Measurements from ENCODE around the gene KRTAP4-11. TPM values are rescaled to one million over a fixed set of nuclear protein-coding genes. Genes with fewer than 3 reads are reported as not detected.
"Not testable (repeated sequence)": the region's sequence is repeated elsewhere in the genome, so short reads cannot be mapped to it uniquely, and the experiment has no call there.

Gene KRTAP4-11
- total RNA-seq, 1 donor from 2014 or later = not detected

- Histone ChIP-seq H3K4me3 (no peak within 1 kb of the TSS), H3K36me3 (no peaks in the 10 kb centered on the region), H3K27me3 (no peaks in the 10 kb centered on the region), H3K4me1 (no peaks in the 10 kb centered on the region), H3K27ac (no peak within 1 kb of the TSS), H3K9me3 (no peaks in the 10 kb centered on the region)
- no peak for TF ChIP-seq CTCF (IDR thresholded peaks at IDR 0.05)
- DNase-seq (no peak), ATAC-seq (no peak)
- intact Hi-C loops (cut with DNase I) = no loop called here
Observed at GRCh38 chr17:41101586-41102259, 16.4 kb downstream of the KRTAP4-11 start, which contains the start of gene KRTAP4-16. Gene KRTAP4-16, minus strand, starts transcription at chr17:41102209. Its CDS starts 0 bp downstream, at chr17:41102209.

- ATAC-seq; DNase-seq; H3K4me3 ChIP-seq; H3K27me3 ChIP-seq; H3K36me3 ChIP-seq; H3K9me3 ChIP-seq; H3K27ac ChIP-seq; intact Hi-C loops (cut with DNase I); H3K4me1 ChIP-seq: not testable (repeated sequence)
Observed at GRCh38 chr17:41099682-41100480, 18.3 kb downstream of the KRTAP4-11 start.

GRCh38 chr17:41098481-41098880 lies 19.7 kb downstream of the KRTAP4-11 start:
- no peak for TF ChIP-seq CTCF (IDR thresholded peaks at IDR 0.05)
- ATAC-seq (no peak), DNase-seq (no peak)
- no peak overlapping the region for H3K4me3 ChIP-seq
- H3K9me3 ChIP-seq = no peaks in the 10 kb centered on the region
- H3K27me3 ChIP-seq = no peaks in the 10 kb centered on the region
- no peaks in the 10 kb centered on the region for H3K36me3 ChIP-seq
- no peaks in the 10 kb centered on the region for H3K4me1 ChIP-seq
- intact Hi-C loops (cut with DNase I) = no loop called here
- H3K27ac ChIP-seq = no peak overlapping the region

GRCh38 chr17:41098042-41098441 lies 20.1 kb downstream of the KRTAP4-11 start, which contains the start of gene KRTAP4-8:
Gene KRTAP4-8, minus strand, starts transcription at chr17:41098142. Its CDS starts 58 bp downstream, at chr17:41098084.
- Histone ChIP-seq H3K27ac (no peak within 1 kb of the TSS), H3K9me3 (no peaks in the 10 kb centered on the region), H3K27me3 (no peaks in the 10 kb centered on the region), H3K4me1 (no peaks in the 10 kb centered on the region), H3K4me3 (no peak within 1 kb of the TSS), H3K36me3 (no peaks in the 10 kb centered on the region)
- DNase-seq (no peak), ATAC-seq (no peak)
- TF ChIP-seq CTCF (IDR thresholded peaks at IDR 0.05) = no peak
- intact Hi-C loops (cut with DNase I) = no loop called here

GRCh38 chr17:41096055-41096454 lies 22.1 kb downstream of the KRTAP4-11 start:
- H3K27ac ChIP-seq = no peak overlapping the region
- intact Hi-C loops (cut with DNase I) = no loop called here
- H3K9me3 ChIP-seq = no peaks in the 10 kb centered on the region
- no peak overlapping the region for H3K4me3 ChIP-seq
- H3K4me1 ChIP-seq = no peaks in the 10 kb centered on the region
- H3K27me3 ChIP-seq = no peaks in the 10 kb centered on the region
- ATAC-seq (no peak), DNase-seq (no peak)
- no peaks in the 10 kb centered on the region for H3K36me3 ChIP-seq
- no peak for TF ChIP-seq CTCF (IDR thresholded peaks at IDR 0.05)

- ATAC-seq; H3K4me1 ChIP-seq; H3K9me3 ChIP-seq; H3K27me3 ChIP-seq; H3K27ac ChIP-seq; intact Hi-C loops (cut with DNase I); H3K36me3 ChIP-seq; H3K4me3 ChIP-seq; DNase-seq: not testable (repeated sequence)
Observed at GRCh38 chr17:41088760-41089352, 29.3 kb downstream of the KRTAP4-11 start.

GRCh38 chr17:41084100-41084856 lies 33.9 kb downstream of the KRTAP4-11 start, which contains the start of gene KRTAP4-7:
Gene KRTAP4-7, plus strand, starts transcription at chr17:41084150. Its CDS starts 57 bp downstream, at chr17:41084207.
- DNase-seq; intact Hi-C loops (cut with DNase I): not testable (repeated sequence)

GRCh38 chr17:41083427-41083826 lies 34.7 kb downstream of the KRTAP4-11 start:
- H3K27ac ChIP-seq; H3K4me3 ChIP-seq; H3K36me3 ChIP-seq; H3K4me1 ChIP-seq; ATAC-seq; H3K9me3 ChIP-seq; intact Hi-C loops (cut with DNase I); DNase-seq; H3K27me3 ChIP-seq: not testable (repeated sequence)

More at GRCh38 chr17:41084100-41084856, 33.9 kb downstream of the KRTAP4-11 start, which contains the start of gene KRTAP4-7:
- H3K9me3 ChIP-seq, ATAC-seq, H3K27ac ChIP-seq, H3K4me3 ChIP-seq, H3K27me3 ChIP-seq, H3K4me1 ChIP-seq, H3K36me3 ChIP-seq: not testable (repeated sequence)
